CD14-positive monocyte (primary cell): ENCODE measurements around the gene PROZ. TPM values are rescaled to one million over a fixed set of nuclear protein-coding genes. Genes with fewer than 3 reads are reported as not detected.

Experiments
- DNase-seq, 3 donors: peaks; one replicate each; pipeline ENCODE4 v3.0.0-alpha.2; 2011 to 2022
- H2AFZ ChIP-seq: 2 replicates; pipeline ENCODE4 v1.6.0; 2012; ENCODE audit warnings: mild to moderate bottlenecking, low read depth, low read length, inconsistent platforms; ENCODE audit not compliant: insufficient read depth, poor library complexity, severe bottlenecking
- H3K27ac ChIP-seq, 2 donors: 1 replicate in 1 of 2; 2 replicates in 1 of 2; pipeline ENCODE4 v1.5.1; 2012 to 2013; ENCODE audit warnings: low read length in 2 of 2, control low read depth in 1 of 2, inconsistent platforms in 1 of 2, low read depth in 1 of 2, mild to moderate bottlenecking in 1 of 2
- H3K27me3 ChIP-seq, 2 donors: one replicate each; pipeline versions ENCODE4 v1.6.0 to v1.6.1; 2011 to 2013; ENCODE audit warnings: low read length in 2 of 2; ENCODE audit not compliant: control insufficient read depth in 2 of 2, insufficient read depth in 2 of 2
- H3K36me3 ChIP-seq, 2 donors: replicated peaks in 1 of 2; 1 replicate in 1 of 2; 2 replicates in 1 of 2; pipeline versions ENCODE4 v1.5.1 to v1.6.1; 2012 to 2013; ENCODE audit warnings: low read length in 2 of 2, control low read depth in 1 of 2, inconsistent platforms in 1 of 2, mild to moderate bottlenecking in 1 of 2; ENCODE audit not compliant: insufficient read depth in 2 of 2, control insufficient read depth in 1 of 2
- H3K4me1 ChIP-seq, 2 donors: 1 replicate in 1 of 2; 2 replicates in 1 of 2; pipeline versions ENCODE4 v1.5.1 to v1.6.1; 2012 to 2013; ENCODE audit warnings: low read length in 2 of 2, control low read depth in 1 of 2, inconsistent platforms in 1 of 2, mild to moderate bottlenecking in 1 of 2, moderate library complexity in 1 of 2; ENCODE audit not compliant: insufficient read depth in 2 of 2, control insufficient read depth in 1 of 2
- H3K4me2 ChIP-seq: replicated peaks from 2 replicates; pipeline ENCODE3; 2012; ENCODE audit warnings: low read length, moderate library complexity, mild to moderate bottlenecking; ENCODE audit not compliant: poor library complexity, severe bottlenecking; ENCODE audit errors: extremely low read depth
- H3K4me3 ChIP-seq, 3 experiments: fragments of 200-600 bp in 1 of 3; sonication (generic) in 1 of 3; replicated peaks in 1 of 3; 1 replicate in 2 of 3; 2 replicates in 1 of 3; pipeline ENCODE4 v1.5.1; 2011 to 2013; ENCODE audit warnings: low read length in 3 of 3, mild to moderate bottlenecking in 3 of 3, control low read depth in 2 of 3, low read depth in 2 of 3, inconsistent platforms in 1 of 3, moderate library complexity in 1 of 3
- H3K79me2 ChIP-seq: 2 replicates; pipeline ENCODE4 v1.6.0; 2012; ENCODE audit warnings: mild to moderate bottlenecking, control low read depth, inconsistent platforms, low read length, moderate library complexity; ENCODE audit not compliant: insufficient read depth
- H3K9ac ChIP-seq: 2 replicates; pipeline ENCODE4 v1.6.0; 2017; ENCODE audit warnings: low read length, mild to moderate bottlenecking; ENCODE audit not compliant: insufficient read depth, poor library complexity, severe bottlenecking
- H3K9me3 ChIP-seq, 2 donors: replicated peaks in 1 of 2; 1 replicate in 1 of 2; 2 replicates in 1 of 2; pipeline versions ENCODE4 v1.5.1 to v1.6.1; 2012 to 2013; ENCODE audit warnings: low read length in 2 of 2, control low read depth in 1 of 2; ENCODE audit not compliant: control insufficient read depth in 1 of 2, insufficient read depth in 1 of 2
- H4K20me1 ChIP-seq: 2 replicates; pipeline ENCODE4 v1.6.0; 2012; ENCODE audit warnings: mild to moderate bottlenecking, low read length, control low read depth, moderate library complexity; ENCODE audit not compliant: insufficient read depth
- H3K27ac Mint-ChIP-seq, 7 donors: one replicate each; pipeline ENCODE4 v1.8.0; 2020; ENCODE audit warnings: mild to moderate bottlenecking in 7 of 7, mixed read lengths in 7 of 7, moderate library complexity in 6 of 7, inconsistent platforms in 2 of 7
- H3K27me3 Mint-ChIP-seq, 3 donors: one replicate each; pipeline ENCODE4 v1.8.0; 2021 to 2022; ENCODE audit warnings: low read depth in 3 of 3, mild to moderate bottlenecking in 3 of 3, mixed read lengths in 3 of 3, moderate library complexity in 3 of 3, inconsistent platforms in 1 of 3
- H3K36me3 Mint-ChIP-seq, 2 donors: one replicate each; pipeline ENCODE4 v1.8.0; 2020; ENCODE audit warnings: mixed read lengths in 2 of 2, inconsistent platforms in 1 of 2, mild to moderate bottlenecking in 1 of 2
- H3K4me1 Mint-ChIP-seq: one replicate; pipeline ENCODE4 v1.8.0; 2020; ENCODE audit warnings: mild to moderate bottlenecking, mixed read lengths
- H3K4me3 Mint-ChIP-seq, 2 donors: one replicate each; pipeline ENCODE4 v1.8.0; 2020; ENCODE audit warnings: mild to moderate bottlenecking in 2 of 2, mixed read lengths in 2 of 2, moderate library complexity in 1 of 2
- H3K9me3 Mint-ChIP-seq, 7 donors: one replicate each; pipeline ENCODE4 v1.8.0; 2020 to 2022; ENCODE audit warnings: mixed read lengths in 7 of 7, mild to moderate bottlenecking in 6 of 7, moderate library complexity in 6 of 7, inconsistent platforms in 2 of 7
- CTCF ChIP-seq: fragments of 200-600 bp; IDR thresholded peaks from one replicate; pipeline ENCODE4 v1.8.0; 2022; ENCODE audit warnings: antibody characterized with exemption, mild to moderate bottlenecking
- WGBS: methylation state at CpG from one replicate; pipeline ENCODE4 v1.1.5; 2013; ENCODE audit warnings: missing lambda C conversion rate; ENCODE audit not compliant: insufficient coverage; 5-methylcytosine and 5-hydroxymethylcytosine counted together
- intact Hi-C, 2 donors: fragments of 100-400 bp; cut with micrococcal nuclease; formaldehyde crosslinking; loops; one replicate each; pipeline versions ENCODE4 v1.15.0 to v1.15.1; 2023
- polyA plus RNA-seq, 3 donors: library from polyadenylated mRNA; depleted of rRNA in 1 of 3; unstranded in 2 of 3; stranded (reverse) in 1 of 3; fragments of 300-500 nt in 2 of 3; fragments of >200 nt in 1 of 3; fragmentation: Illumina TruSeq in 2 of 3; gene quantifications; 1 replicate in 2 of 3; 2 replicates in 1 of 3; pipeline ENCODE4 v1.2.3, GENCODE V29; 2012 to 2021

The PROZ gene
- polyA plus RNA-seq, 3 donors = not detected

- Histone ChIP-seq H3K4me1 (peaks cover 14 to 30% of the 10 kb centered on the region in 2 donors), H3K4me3 (no peak overlapping the region), H4K20me1 (peaks cover 66% of the 10 kb centered on the region), H3K4me2 (no peak overlapping the region), H3K9me3 (no peaks in the 10 kb centered on the region), H3K79me2 (peaks cover 86% of the 10 kb centered on the region), H2AFZ (no peak overlapping the region), H3K9ac (no peak overlapping the region), H3K36me3 (peaks cover 4 to 32% of the 10 kb centered on the region in 2 donors), H3K27ac (no peak overlapping the region), H3K27me3 (no peaks in the 10 kb centered on the region)
- TF ChIP-seq CTCF = no peak
- H3K27me3 Mint-ChIP-seq = no peaks in the 10 kb centered on the region
- DNase-seq = no peak
- no peak overlapping the region for H3K4me3 Mint-ChIP-seq
- H3K36me3 Mint-ChIP-seq = peaks cover 8 to 25% of the 10 kb centered on the region in 2 donors
- H3K27ac Mint-ChIP-seq = peak overlapping the region in 3 of 7 donors; percentile 7 to 44 (median 38)
- H3K4me1 Mint-ChIP-seq = peaks cover 30% of the 10 kb centered on the region
- H3K9me3 Mint-ChIP-seq = peaks cover 0 to 2% (median 0%) of the 10 kb centered on the region in 7 donors
- 100% methylated on average over 6 of the region's 10 CpGs for WGBS
- intact Hi-C loops = loop anchor here in 1 of 2 donors (5.0 to 10.0 kb wide), 2 partner anchors 83 to 281 kb away; partner anchors contain the start of genes DCUN1D2 and LAMP1
Observed at GRCh38 chr13:113211774-113212173, 53.3 kb downstream of the PROZ start.

GRCh38 chr13:113216254-113217048 is 58.0 kb downstream of the PROZ start:
- Mint-ChIP-seq H3K9me3 (peaks cover 0 to 4% (median 0%) of the 10 kb centered on the region in 7 donors), H3K4me3 (no peak overlapping the region), H3K4me1 (peaks cover 8% of the 10 kb centered on the region), H3K27me3 (no peaks in the 10 kb centered on the region), H3K36me3 (peaks cover 30 to 40% of the 10 kb centered on the region in 2 donors), H3K27ac (peak overlapping the region in 1 of 7 donors; percentile 8)
- intact Hi-C loops = loop anchor here in 1 of 2 donors (10.0 kb wide), 1 partner anchor 78 kb away; the partner anchor contains the start of gene LAMP1
- peaks cover 100% of the 10 kb centered on the region for H4K20me1 ChIP-seq
- no peak for TF ChIP-seq CTCF
- H3K4me2 ChIP-seq = no peak overlapping the region
- H3K36me3 ChIP-seq = peaks cover 28 to 66% of the 10 kb centered on the region in 2 donors
- H3K27ac ChIP-seq = no peak overlapping the region
- no peaks in the 10 kb centered on the region for H3K9me3 ChIP-seq
- H3K4me1 ChIP-seq = no peaks in the 10 kb centered on the region
- no peak overlapping the region for H3K9ac ChIP-seq
- WGBS = 95% methylated on average over 3 of the region's 7 CpGs
- no peak for DNase-seq
- no peak overlapping the region for H2AFZ ChIP-seq
- H3K4me3 ChIP-seq = no peak overlapping the region
- H3K27me3 ChIP-seq = no peaks in the 10 kb centered on the region
- peaks cover 100% of the 10 kb centered on the region for H3K79me2 ChIP-seq
